ENCODE results near the gene CNTNAP2.
"Not testable (repeated sequence)": the region's sequence is repeated elsewhere in the genome, so short reads cannot be mapped to it uniquely, and the experiment has no call there.

CNTNAP2 gene

DNA sequence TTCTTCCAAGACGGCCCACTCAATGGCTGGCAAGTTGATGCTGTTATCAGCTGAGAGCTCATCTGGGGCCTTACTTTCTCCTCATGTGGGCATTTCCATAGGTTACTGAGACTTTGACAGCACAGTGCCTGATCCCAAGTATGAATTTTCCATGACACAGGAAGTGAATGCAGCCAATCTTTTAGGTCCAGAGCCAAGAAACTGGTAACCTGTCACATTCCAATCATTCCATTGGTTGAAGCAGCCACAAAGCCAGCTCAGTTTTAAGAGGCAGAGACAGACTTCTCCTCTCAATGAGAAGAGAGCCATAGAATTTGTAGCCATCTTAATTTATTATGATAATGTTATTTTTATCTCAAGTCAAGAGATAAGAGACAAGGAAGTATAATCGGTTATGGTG lies 775.5 kb downstream of the CNTNAP2 start:
- no peak for DNase-seq (ENCODE audit: low spot score)

DNA sequence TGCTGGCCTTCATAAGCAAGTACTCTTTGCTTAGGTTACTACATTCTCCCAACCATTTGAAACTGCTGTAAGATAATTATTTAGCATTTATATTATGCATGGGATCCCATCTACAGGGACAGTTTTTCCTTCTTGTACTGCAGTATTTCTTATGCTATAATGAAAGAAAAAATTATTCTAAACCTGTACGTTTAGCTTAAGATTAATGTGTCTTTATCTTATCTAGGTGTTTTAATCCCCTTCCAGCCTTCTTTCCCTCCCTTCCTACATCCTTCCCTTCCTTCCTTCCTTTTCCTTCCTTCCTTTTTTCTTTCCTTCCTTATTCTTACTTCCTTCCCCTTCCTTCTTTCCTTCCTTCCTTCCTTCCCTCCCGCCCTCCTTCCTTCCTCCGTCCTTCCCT lies 778.3 kb downstream of the CNTNAP2 start:
- DNase-seq (ENCODE audit: low spot score), result no peak

DNA sequence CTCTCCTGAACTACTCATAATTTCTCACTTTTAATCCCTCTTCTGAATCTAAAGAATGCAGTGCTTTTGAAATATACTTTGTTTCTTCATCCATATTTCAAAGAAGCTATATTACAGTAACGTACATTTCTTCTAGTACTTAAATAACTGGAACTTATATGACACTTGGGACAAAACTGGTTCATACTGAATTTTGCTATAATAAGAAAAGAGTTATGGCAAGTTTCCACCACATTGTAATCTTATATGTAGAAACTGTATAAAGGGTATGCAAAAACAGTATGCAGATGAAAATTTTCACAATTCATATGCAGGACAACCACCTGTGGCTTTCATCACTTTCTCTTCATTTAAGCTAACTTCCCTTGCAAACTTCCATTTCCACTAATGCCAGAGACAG lies 785.7 kb downstream of the CNTNAP2 start:
- no peak for DNase-seq (ENCODE audit: low spot score)

DNA sequence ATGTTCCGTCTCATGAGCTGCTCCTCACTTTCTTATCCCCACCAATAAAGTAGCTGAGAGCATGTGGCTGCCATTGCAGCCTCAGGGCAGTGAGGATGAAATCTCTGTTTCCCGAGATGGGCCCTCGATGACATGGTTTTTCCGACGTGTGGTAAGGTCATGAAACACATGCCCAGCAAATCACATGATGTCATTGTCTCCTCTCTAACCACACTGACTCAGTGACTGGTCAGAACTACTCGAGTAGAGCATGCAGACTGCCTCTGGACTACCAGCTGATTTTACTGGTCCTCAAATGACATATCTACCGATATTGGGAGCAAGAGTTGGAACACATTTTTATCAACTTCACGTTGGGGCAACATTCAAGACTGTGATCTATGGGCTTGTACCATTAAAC lies 786.1 kb downstream of the CNTNAP2 start:
- DNase-seq (ENCODE audit: low spot score), result no peak

DNA sequence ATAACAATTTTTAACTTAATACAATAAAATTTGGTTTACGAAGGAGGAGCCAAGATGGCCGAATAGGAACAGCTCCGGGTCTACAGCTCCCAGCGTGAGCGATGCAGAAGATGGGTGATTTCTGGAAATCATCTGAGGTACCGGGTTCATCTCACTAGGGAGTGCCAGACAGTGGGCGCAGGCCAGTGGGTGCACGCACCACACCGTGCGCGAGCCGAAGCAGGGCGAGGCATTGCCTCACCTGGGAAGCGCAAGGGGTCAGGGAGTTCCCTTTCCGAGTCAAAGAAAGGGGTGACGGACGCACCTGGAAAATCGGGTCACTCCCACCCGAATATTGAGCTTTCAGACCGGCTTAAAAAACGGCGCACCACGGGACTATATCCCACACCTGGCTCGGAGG lies 789.1 kb downstream of the CNTNAP2 start:
- not testable (repeated sequence) for DNase-seq (ENCODE audit: low spot score)

DNA sequence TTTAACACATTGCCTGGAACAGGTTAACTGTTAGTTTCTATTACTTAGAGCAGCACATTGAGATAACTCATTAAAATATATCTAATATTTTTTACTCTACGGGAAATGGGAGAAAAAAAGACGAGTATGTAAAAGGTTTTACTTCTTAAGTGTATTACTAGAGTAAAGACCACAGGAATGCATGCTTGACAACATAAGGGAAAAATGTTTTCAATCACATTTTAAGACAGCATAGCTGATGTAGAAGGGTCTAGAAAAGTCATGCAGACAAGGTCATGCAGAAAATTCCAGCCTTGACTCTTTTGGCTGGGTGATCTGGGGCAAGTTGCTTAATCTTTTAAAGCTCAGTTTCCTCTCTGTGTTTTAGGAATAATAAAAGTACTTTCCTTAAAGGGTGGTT lies 806.2 kb downstream of the CNTNAP2 start:
- no peak for DNase-seq (ENCODE audit: low spot score)

DNA sequence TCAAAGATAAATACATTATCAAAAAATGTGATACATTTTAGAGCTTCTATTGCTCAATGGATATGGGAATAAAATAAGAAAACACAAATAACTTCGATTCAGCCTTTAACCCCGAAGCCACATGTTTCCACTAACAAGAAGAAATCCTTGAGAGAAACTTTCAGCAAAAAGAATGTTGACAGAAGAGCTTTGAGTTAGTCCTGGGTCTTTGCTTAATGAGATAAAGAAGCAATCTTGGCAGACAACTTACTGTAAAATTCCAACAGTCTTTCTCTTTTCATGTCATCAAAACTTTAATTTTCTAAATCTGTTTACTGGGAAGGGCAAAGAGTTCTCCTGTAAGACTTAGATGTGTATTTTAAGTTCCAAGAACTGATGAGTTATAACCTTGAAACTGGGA lies 810.2 kb downstream of the CNTNAP2 start:
- no peak for DNase-seq (ENCODE audit: low spot score)

DNA sequence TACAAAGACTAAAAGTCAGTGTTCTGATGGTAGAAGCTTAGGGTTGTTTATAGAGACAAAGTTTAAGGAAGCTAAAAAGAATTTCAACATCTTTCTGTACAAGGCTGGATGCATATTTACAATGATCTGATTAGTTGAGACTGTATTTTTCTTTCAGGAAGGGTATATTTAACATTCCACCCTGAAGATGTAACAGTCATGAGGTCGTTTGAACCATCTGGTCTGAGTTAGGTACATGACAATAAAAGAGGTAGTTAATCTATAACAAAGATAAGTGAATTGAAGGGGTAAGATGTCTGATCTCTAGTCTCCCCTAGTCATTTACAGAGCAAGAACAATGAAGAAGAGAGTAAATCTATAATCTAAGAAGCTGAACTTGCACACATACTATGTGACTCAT lies 821.2 kb downstream of the CNTNAP2 start:
- no peak for DNase-seq (ENCODE audit: low spot score)

DNA sequence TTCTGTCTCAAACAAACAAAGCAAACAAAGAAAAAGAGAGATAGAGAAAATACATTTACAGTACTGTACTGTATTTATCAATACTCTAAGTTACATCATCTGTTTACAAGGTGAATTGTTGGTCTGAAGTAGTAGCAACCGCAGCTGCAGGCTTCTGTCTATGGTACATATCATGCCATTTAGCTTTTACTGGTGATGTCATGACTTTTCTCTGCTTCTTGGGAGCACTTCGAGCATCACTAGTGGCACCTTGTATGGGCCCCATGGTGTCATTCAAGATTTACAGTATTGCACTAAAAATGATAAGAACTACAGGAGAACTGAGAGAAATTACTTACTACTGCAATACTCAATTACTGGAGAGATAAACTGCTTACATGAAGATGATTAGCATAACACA lies 826.9 kb downstream of the CNTNAP2 start:
- DNase-seq (ENCODE audit: low spot score), result no peak

DNA sequence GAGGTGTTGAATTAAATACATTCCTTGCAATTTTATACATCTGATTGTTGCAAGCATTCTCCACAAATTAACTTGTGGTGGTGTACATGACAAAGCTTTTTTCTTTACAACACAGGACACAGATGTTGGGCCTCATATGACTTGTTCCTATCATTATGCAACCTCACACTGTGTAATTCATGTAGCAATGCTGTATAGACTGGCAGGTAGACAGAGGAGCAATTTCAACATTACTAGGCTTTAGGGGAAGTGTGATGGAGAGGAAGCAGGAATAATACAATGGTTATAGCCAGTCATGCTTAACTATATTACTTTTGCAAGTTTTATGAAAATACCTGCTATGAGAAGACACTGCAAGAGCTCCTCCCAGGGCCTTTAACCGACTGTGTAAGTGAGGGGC lies 832.1 kb downstream of the CNTNAP2 start:
- no peak for DNase-seq (ENCODE audit: low spot score)

DNA sequence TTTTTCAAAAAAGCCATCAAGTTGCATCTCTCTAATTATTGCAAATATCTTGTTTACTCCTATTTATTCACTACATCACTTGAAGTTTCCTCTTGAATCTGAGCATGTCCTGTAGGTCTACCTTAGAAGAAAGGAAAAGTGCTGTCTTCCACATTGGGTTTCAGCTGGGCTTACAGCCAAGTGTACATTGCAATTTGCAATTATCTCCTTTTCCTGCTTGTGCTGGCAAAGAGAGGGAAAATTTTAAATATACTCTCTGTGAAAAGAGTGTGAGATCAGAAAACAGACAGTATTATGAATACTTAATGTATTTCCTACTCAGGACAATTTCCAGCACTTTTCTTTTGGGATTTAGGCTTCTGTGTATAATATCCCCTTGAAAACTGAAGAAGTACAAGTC lies 839.7 kb downstream of the CNTNAP2 start:
- no peak for DNase-seq (ENCODE audit: low spot score)

DNA sequence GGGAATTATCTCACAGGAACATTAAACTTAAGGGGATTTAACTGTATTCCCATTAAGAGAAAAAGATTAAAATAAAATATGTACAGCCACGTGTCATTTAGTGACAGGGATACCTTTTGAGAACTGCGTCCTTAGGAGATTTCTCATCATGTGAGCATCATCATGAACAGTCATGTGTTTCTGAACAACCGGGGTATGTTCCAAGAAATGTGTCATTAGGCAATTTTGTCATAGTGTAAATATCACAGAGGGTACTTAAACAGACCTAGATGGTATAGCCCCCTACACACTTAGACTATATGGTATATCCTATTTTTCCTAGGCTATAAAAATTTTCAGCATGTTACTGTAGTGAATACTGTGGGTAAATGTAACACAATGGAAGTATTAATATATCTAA lies 840.3 kb downstream of the CNTNAP2 start:
- DNase-seq (ENCODE audit: low spot score), result no peak

DNA sequence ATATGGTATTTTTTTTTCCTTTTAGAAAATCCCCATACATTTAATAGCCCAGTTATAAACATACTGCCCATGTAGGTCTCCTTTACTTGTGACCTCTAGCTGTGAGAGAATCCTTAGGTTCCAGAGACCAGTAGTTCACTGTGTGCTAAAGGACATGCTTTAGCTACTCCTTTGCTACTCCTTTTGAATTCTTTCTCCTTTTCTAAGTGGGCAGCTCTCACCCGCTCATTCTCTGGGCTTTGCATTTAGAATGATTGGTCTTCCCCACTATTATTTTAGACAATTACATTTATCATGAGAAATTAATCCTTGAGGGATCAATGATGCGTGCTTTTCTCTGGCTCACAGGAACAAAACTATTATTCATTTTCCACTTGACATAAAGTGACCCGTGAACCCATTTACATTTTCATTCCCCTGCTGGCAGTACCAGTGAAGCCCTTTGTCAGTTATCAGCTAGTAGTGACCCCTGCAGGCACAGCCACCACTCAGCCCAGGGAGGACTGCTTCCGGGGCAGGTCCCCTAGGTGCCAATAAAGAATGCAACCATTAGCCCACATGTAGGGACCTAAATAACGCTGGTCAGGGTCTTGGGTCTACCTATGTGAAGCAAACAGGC lies 844.3 kb downstream of the CNTNAP2 start:
- DNase-seq (ENCODE audit: low spot score), result no peak

DNA sequence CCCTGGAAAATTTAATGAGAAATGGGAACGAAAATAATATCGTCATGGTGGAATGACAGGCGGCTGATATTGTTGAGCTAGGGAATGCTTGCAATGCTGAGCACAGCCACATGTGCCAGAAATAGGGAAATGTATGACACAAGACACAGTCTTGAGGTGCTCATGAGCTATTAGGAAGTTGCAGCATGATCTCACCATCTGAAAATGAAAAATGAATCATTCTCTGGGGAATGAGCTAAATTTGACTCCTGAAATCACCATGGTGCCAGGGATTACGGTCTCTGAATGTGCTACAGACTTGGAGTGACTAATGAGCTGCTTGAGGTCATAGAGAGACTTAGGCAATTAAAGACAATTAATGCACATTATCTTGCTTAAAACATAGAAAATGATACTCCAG lies 845.0 kb downstream of the CNTNAP2 start:
- peak; percentile 9 for DNase-seq (ENCODE audit: low spot score)

DNA sequence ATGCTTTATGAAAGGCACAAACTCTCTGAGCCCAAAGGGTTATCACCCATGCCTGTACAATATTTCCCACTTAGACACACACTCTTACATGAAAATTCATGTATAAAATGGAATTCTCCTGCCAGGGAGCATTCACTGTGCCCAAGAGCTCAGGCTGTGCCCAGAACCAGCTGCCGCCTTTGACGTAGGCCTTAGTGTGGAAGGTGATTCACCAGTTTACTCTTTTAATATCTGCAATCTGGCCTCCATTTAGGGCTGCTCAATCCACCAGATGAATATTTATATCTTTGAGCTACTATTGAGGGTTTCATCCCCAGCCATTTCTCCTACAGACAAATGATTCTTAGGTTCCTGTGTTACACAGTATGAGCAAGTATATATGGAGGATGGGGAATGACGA lies 849.7 kb downstream of the CNTNAP2 start:
- DNase-seq (ENCODE audit: low spot score), result no peak

DNA sequence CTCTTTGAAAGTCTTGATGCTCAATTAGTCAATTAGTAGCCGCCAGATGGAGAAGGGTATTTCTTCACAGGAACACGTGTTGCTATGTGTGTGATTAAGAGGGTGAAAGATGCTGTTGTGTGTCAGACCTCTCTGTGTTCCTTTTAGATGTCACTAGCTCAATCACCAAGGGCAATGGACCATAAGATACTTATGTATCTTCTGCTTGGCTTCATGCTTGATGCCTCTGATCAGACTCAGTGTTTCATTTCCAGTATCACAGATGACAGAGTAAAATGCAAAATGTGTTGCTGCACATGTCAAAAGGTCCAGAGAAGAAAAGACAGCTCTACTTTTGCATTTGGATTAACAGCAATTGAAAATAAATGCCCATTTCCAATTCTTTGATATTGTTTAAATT lies 865.9 kb downstream of the CNTNAP2 start:
- DNase-seq (ENCODE audit: low spot score), result no peak

DNA sequence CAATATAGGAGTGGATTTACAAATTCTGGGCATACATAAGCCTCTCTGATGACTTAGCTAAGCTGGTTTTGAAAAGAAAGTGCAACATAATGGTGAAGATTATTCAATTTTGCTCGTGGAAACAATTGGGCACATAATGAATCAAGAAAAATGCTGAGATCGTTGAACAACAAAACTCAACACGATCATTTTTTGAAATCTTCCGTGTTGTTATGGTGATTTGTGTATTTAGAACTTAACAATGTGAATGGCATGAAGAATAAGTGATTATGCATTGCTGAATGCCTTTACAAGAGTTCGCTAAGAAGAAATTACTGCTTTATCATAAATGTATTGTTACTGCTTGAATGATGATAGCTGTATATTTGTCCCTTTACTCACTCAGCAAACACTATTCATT lies 875.0 kb downstream of the CNTNAP2 start:
- DNase-seq (ENCODE audit: low spot score), result no peak

DNA sequence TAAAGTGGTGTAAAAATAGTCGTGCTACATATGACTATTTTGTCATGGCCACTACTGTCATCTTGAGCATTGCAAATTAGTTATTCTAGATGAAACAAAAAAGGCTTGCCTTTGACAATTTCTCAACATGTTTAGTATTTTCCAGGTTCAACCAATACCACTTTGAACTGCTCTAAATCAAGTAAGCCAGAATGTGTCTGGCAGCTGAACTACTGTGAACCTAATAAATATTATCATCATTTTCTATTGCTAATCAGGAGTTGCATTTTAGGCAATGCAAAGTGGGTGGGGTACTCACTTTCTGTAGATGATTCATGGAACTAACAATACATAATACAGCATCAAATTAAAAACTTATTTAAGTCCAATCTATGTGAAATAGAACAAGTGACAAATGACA lies 877.2 kb downstream of the CNTNAP2 start:
- no peak for DNase-seq (ENCODE audit: low spot score)

DNA sequence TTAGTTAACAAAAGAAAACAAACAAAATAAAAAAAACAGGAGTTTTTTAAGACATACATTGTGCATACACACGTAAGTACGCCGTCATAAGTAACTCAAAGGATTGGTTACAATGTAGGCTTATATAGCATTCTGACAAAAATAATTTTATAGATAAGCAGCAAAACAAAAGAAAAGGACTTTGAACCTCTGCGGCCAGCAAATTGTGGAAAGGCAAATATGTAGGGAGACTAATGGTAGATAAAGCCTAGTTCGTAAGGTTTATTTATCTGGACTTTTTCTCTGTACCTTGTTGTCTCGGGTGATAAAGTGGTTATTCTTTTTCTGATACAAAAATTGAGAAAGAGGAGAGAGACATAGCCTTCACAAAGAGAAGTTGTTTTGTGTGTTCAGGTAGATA lies 891.9 kb downstream of the CNTNAP2 start:
- no peak for DNase-seq (ENCODE audit: low spot score)

DNA sequence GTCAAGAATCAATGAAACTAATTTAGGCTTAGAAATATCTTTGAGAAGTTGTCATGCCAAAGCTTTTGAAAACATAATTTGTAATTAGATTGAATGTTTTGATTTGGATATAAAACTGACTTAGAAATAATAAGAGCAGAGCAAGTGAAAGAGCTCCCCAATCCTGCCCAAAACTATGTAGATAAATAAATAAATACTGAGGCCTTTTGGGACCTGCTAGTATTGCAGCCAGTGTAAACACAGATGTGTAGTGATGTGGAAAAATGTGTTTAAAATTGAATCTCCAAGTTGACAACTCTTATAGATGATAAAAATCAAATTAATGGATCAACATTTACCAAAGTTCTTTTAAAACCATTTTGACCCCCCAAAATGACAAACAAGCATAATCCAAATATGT lies 896.1 kb downstream of the CNTNAP2 start:
- DNase-seq (ENCODE audit: low spot score), result no peak

DNA sequence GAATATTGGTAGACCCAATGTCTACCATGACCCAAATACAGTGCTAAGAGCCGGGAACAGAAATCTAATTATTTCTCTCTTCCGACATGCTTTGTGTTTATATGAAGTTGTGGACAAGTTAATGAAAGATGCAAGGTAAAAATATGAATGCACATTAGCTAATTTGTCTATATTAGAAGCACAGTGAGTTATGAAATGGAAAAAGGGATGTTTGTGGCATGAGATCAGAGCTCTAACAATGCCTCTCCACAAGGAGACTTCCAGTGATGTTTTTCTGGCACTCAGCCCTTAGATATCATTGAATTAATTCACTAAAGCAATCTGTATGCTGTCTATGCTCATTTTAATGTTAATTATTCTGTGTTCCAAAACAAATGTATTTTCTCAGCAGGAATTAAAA lies 897.2 kb downstream of the CNTNAP2 start:
- DNase-seq (ENCODE audit: low spot score), result no peak

DNA sequence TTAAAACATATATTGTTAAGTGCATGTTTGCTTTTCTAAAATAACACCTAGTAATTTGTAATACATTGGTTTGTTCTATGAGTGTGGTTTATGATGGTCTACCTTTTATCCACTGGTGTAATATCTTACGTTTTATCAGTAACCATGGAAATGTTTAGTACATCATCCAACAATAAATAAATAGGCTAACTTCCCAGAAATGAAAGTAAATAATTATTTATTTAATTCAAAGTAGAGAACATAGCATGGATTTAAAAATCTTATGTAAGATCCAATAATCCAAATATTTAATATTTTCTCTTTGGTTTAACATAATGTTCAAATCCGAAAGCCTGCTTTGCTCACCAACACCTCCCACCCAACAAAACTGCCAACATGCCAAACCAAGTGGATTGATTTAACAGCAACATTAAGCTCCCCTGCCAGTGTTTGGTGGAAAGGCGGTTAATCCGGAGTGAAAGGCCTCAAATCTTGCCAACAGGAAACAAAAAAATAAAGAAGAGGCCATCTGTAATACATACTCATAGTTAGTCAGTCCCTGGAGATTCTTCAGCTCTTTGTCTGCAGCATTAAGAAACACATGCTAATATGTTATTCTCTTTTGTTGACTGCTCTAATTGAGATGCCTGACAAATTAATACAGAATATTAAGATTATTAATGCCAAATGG lies 897.8 kb downstream of the CNTNAP2 start:
- DNase-seq (ENCODE audit: low spot score), result no peak

DNA sequence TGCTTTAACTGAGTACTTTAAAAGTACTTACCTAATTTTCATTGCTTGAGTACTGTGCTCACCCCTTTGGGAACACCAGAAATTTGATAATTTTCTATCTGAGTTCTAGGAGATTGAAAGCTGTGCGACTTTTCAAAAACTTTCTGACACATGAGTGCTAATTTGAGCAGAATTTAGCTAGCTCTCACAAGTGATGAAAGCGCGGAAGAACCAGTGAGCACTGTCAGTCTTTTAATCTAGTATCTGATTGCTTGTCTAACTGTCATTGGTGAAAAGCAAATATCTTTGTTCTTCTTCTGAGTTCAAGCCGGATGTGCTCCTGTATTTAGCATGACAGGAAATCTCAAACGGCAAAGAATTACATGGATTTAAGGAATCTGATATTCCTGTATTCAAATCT lies 899.4 kb downstream of the CNTNAP2 start:
- DNase-seq (ENCODE audit: low spot score), result no peak

DNA sequence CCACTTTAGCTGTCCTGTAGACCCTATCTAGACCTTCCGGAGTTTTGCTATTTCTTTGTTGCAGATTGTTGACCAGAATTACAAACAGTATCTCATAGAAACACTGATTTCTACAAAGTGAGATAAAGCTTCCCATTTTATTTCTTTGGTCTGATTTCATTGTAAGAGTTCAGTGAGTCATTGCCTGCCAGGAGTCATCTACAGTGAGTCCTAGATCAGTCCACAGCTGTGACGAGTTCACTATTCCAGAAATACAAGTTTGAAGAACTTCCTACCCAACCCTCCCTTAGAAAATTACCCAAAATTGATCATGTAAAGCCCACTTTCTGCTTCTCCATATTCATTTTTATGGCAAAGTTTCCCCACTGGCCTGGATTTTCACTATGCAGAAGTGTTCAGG lies 905.5 kb downstream of the CNTNAP2 start:
- DNase-seq (ENCODE audit: low spot score), result no peak

Data from AG08395 (cell line).